GM12865 (cell line): ENCODE measurements around the gene SLC7A7.
"Not testable (repeated sequence)": the region's sequence is repeated elsewhere in the genome, so short reads cannot be mapped to it uniquely, and the experiment has no call there.

Experiments
- DNase-seq: peaks from one replicate; pipeline ENCODE4 v3.0.0; 2010; ENCODE audit warnings: low read depth
- H3K4me3 ChIP-seq: 2 replicates; pipeline ENCODE4 v1.5.1; 2011; ENCODE audit warnings: mild to moderate bottlenecking, low read depth, low read length, control low read depth
- CTCF ChIP-seq: IDR thresholded peaks from 2 replicates; pipeline ENCODE4 v1.5.1; 2011; ENCODE audit warnings: low read length, control low read depth, low read depth, inconsistent platforms; ENCODE audit not compliant: insufficient read depth; ENCODE audit errors: missing control alignments

Gene SLC7A7

GRCh38 chr14:22796087-22796707 lies 19.0 kb downstream of the SLC7A7 start:
- no peak overlapping the region for H3K4me3 ChIP-seq
- TF ChIP-seq CTCF = no peak

GRCh38 chr14:22794551-22794951 lies 20.7 kb downstream of the SLC7A7 start:
- TF ChIP-seq CTCF = no peak
- peak; percentile 89 for DNase-seq
- H3K4me3 ChIP-seq = no peak overlapping the region

More at GRCh38 chr14:22796087-22796707, 19.0 kb downstream of the SLC7A7 start:
- peak; percentile 86 for DNase-seq

- no peak for DNase-seq
- H3K4me3 ChIP-seq = no peak overlapping the region
- TF ChIP-seq CTCF = no peak
Measured at GRCh38 chr14:22793976-22794375, 21.3 kb downstream of the SLC7A7 start.

- DNase-seq, H3K4me3 ChIP-seq: not testable (repeated sequence)
Measured at GRCh38 chr14:22793550-22793949, 21.7 kb downstream of the SLC7A7 start.

GRCh38 chr14:22792158-22792557 lies 23.1 kb downstream of the SLC7A7 start:
- TF ChIP-seq CTCF = no peak
- no peak for DNase-seq
- no peak overlapping the region for H3K4me3 ChIP-seq

- no peak for TF ChIP-seq CTCF
- no peak for DNase-seq
- H3K4me3 ChIP-seq = no peak overlapping the region
Measured at GRCh38 chr14:22791301-22791700, 23.9 kb downstream of the SLC7A7 start.

- DNase-seq = no peak
- no peak overlapping the region for H3K4me3 ChIP-seq
- no peak for TF ChIP-seq CTCF
Measured at GRCh38 chr14:22786685-22787084, 28.6 kb downstream of the SLC7A7 start.
